ENCODE measurements around the gene RPL18. TPM values are rescaled to one million over a fixed set of nuclear protein-coding genes. Genes with fewer than 3 reads are reported as not detected.

RPL18 gene
- total and polyA plus RNA-seq, 9 of the 15 experiments (the other 6 are each of a cell fraction or from before 2014, with no cell fraction given), result 312 to 2,635 (median 1,653) TPM

DNA sequence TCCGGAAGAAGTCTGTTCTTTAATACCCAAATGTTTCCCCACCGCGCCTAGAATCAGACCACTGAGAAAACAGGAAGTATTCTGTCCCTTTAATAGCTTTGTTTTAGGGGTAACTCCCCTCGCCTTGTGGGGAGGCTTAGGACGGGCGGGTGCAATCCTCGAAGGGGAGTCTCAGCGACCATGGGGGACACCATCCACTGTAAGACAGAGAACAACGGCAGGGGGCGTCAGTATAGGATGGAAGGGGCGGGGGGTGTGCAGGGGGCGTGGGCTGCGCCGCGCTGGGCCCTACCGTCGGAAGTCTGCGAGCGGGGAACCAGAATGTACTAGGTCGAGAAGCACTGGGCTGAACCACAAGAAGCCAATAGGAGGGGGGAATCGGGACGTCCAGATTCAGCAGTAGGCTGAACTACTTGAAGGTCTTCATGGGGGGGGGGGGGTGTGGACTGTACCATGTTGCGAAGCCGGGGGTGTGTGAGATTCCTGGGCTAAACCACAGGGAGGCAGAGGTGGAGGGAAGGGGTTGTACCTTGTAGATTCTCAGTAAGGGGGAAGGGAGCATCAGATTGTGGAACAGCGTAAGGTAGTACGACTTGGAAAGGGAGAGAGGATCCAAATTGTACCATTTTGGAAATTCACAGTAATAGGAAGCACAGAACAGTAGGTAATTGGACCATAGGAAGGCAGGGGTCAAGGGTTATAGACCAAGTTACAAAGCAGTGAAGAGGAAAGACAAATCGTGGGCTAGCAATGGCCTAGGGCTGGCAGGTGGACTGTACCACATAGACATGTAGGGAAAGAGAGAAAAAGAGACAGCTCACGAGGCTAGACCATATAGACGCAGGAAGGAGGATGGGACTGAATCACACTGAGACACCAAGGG, 19.2 kb upstream of the RPL18 start (continued):
- TF ChIP-seq RBM15 (IDR thresholded peaks at IDR 0.05; ENCODE audit: insufficient read depth, low read length) (no peak), ZNF124 (CRISPR knock-in tag; IDR thresholded peaks at IDR 0.05) (no peak), HMG20A (CRISPR knock-in tag; conservative IDR thresholded peaks at IDR 0.05) (no peak), CBX1 (IDR thresholded peaks at IDR 0.05; ENCODE audit: low read depth) (no peak), NR1H2 (CRISPR knock-in tag; IDR thresholded peaks at IDR 0.05) (peak; percentile 67; the same call in 1 of the 2 replicates), NR2C1 (IDR thresholded peaks at IDR 0.05) (peak; percentile 93), NR2C1 (tag; IDR thresholded peaks at IDR 0.05) (peak; percentile 87), ZNF224 (CRISPR knock-in tag; IDR thresholded peaks at IDR 0.05) (no peak), RBM34 (IDR thresholded peaks at IDR 0.05; ENCODE audit: borderline replicate concordance, insufficient read depth, low read length) (no peak), ZNF57 (CRISPR knock-in tag; IDR thresholded peaks at IDR 0.05) (no peak), RAD51 (IDR thresholded peaks at IDR 0.05; ENCODE audit: borderline replicate concordance, low read depth) (no peak), SMAD1 (IDR thresholded peaks at IDR 0.05; ENCODE audit: low read depth, low read length, partially characterized antibody) (peak; percentile 72), CHD4 (IDR thresholded peaks at IDR 0.05; ENCODE audit: insufficient read depth, insufficient replicate concordance, low read depth, low read length, poor library complexity, severe bottlenecking) (no peak), NCOA1 (IDR thresholded peaks at IDR 0.05; ENCODE audit: low read depth) (no peak), ZNF165 (CRISPR knock-in tag; IDR thresholded peaks at IDR 0.05; ENCODE audit: borderline replicate concordance) (no peak), ESRRB (CRISPR knock-in tag; IDR thresholded peaks at IDR 0.05; ENCODE audit: borderline replicate concordance) (no peak), BRD9 (IDR thresholded peaks at IDR 0.05; ENCODE audit: low read depth, partially characterized antibody) (peak; percentile 86)
- TF ChIP-seq, protein P1, sequence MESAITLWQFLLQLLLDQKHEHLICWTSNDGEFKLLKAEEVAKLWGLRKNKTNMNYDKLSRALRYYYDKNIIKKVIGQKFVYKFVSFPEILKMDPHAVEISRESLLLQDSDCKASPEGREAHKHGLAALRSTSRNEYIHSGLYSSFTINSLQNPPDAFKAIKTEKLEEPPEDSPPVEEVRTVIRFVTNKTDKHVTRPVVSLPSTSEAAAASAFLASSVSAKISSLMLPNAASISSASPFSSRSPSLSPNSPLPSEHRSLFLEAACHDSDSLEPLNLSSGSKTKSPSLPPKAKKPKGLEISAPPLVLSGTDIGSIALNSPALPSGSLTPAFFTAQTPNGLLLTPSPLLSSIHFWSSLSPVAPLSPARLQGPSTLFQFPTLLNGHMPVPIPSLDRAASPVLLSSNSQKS (CRISPR knock-in tag; IDR thresholded peaks at IDR 0.05), result no peak
- TF ChIP-seq, protein P2, sequence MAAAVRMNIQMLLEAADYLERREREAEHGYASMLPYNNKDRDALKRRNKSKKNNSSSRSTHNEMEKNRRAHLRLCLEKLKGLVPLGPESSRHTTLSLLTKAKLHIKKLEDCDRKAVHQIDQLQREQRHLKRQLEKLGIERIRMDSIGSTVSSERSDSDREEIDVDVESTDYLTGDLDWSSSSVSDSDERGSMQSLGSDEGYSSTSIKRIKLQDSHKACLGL (CRISPR knock-in tag; IDR thresholded peaks at IDR 0.05; ENCODE audit: borderline replicate concordance, poor library complexity, severe bottlenecking), result no peak
- TF ChIP-seq, protein P3, sequence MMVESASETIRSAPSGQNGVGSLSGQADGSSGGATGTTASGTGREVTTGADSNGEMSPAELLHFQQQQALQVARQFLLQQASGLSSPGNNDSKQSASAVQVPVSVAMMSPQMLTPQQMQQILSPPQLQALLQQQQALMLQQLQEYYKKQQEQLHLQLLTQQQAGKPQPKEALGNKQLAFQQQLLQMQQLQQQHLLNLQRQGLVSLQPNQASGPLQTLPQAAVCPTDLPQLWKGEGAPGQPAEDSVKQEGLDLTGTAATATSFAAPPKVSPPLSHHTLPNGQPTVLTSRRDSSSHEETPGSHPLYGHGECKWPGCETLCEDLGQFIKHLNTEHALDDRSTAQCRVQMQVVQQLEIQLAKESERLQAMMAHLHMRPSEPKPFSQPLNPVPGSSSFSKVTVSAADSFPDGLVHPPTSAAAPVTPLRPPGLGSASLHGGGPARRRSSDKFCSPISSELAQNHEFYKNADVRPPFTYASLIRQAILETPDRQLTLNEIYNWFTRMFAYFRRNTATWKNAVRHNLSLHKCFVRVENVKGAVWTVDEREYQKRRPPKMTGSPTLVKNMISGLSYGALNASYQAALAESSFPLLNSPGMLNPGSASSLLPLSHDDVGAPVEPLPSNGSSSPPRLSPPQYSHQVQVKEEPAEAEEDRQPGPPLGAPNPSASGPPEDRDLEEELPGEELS (CRISPR knock-in tag; IDR thresholded peaks at IDR 0.05; ENCODE audit: borderline replicate concordance), result no peak
- TF ChIP-seq, protein P4, sequence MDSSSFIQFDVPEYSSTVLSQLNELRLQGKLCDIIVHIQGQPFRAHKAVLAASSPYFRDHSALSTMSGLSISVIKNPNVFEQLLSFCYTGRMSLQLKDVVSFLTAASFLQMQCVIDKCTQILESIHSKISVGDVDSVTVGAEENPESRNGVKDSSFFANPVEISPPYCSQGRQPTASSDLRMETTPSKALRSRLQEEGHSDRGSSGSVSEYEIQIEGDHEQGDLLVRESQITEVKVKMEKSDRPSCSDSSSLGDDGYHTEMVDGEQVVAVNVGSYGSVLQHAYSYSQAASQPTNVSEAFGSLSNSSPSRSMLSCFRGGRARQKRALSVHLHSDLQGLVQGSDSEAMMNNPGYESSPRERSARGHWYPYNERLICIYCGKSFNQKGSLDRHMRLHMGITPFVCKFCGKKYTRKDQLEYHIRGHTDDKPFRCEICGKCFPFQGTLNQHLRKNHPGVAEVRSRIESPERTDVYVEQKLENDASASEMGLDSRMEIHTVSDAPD (CRISPR knock-in tag; IDR thresholded peaks at IDR 0.05), result no peak

Data from K562 (cell line).